GM21825 (cell line): ENCODE data around the gene SHTN1.

Experiments
- ATAC-seq: cut with Tn5 transposase; IDR thresholded peaks from one replicate; pipeline ENCODE4 v1.9.1; 2021; ENCODE audit warnings: mild to moderate bottlenecking, moderate library complexity; ENCODE audit not compliant: unreplicated experiment

Gene SHTN1, protein sequence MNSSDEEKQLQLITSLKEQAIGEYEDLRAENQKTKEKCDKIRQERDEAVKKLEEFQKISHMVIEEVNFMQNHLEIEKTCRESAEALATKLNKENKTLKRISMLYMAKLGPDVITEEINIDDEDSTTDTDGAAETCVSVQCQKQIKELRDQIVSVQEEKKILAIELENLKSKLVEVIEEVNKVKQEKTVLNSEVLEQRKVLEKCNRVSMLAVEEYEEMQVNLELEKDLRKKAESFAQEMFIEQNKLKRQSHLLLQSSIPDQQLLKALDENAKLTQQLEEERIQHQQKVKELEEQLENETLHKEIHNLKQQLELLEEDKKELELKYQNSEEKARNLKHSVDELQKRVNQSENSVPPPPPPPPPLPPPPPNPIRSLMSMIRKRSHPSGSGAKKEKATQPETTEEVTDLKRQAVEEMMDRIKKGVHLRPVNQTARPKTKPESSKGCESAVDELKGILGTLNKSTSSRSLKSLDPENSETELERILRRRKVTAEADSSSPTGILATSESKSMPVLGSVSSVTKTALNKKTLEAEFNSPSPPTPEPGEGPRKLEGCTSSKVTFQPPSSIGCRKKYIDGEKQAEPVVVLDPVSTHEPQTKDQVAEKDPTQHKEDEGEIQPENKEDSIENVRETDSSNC

DNA sequence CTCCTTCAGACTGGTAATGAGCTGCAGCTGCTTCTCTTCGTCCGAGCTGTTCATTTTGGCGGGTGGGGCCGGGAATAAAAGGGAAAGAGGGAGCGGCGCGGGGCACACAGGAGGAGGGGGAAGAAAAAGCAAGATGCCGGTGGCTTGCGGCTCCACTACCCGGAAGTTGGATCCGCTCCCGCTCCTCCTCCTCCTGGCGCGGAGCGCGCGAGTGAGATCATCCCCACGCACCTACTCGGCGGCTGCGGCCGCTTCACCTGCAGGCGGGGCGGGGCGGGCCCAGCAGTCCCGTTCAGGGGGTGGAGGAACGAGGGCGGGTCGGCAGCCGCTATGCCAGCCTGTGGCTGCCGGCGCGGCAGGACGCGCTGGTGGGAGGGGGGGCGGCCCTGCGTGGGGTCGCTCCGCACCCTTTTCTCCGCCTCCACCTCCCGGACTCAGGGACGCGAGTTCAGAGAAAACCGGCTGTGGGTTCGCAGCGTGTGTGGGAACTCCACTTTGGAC, at the start of gene SHTN1:
SHTN1 (minus strand) TSS at position 162 of the 501 bp plus-strand sequence; CDS start at position 54, 108 bp downstream.
- ATAC-seq, result no peak

DNA sequence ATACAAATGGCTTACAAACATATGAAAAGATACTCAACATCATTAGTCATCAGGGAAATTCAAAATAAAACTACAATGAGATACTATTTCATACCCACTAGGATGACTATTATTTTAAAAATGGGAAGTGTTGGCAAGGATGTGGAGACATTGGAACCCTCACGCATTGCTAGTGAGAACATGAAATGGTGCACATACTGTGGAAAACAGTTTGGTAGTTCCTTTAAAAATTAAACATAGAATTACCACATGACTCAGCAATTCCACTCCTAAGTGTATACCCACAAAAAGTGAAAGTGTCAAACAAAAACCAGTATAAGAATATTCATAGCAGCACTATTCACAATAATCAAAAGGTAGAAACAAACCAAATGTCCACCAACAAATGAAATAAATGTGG, 48.5 kb upstream of the SHTN1 start:
- ATAC-seq, result no peak

DNA sequence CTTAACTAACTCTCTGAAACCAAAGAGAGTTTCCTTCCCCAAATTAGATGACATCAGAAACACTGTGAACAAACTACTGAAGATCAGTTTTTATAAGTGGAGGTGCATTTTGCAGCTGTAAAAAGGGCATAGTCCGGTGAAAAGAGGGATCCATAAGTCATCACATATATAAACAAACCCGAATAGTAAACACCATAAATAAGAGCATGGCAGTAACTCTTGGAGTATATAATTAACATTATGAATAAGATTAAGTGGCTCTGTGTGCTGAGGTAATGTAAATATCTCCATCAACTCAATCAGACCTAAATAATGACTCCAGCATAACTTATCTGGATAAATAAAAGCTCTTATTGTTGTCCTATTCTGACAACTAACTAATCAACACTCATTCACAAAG, 43.0 kb upstream of the SHTN1 start:
- no peak for ATAC-seq

DNA sequence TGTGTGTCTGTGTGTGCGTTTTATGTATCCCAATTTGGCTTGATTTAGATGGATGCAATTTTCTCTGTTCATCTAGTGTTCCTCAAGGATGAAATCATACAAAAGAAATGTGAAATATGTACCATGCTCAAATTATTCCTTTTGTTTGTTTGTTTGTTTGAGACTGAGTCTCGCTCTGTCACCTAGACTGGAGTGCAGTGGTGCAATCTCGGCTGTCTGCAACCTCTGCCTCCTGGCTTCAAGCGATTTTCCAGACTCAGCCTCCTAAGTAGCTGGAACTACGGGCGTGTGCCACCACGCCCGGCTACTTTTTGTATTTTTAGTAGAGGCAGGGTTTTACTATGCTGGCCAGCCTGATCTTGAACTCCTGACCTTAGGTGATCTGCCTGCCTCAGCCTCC, 11.3 kb upstream of the SHTN1 start:
- ATAC-seq, result no peak

DNA sequence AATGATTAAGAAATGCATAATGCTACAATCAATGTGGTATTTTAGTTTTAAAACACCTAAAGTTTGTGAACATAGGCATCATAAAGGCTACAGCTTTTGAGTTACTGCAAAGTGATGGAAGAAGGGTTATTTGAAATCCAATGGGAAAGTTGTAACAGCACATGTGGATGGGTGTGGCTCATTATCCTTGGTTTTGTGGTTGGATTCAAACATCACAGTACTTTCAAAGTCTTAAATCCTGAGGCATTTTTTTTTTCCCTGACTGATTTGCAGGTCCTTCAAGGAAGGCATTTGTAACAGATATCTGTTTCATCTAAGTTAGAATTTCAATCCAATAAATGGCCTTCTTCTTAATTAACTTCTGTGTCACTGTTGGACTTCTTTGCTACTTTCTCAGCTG, 9.8 kb upstream of the SHTN1 start:
- no peak for ATAC-seq

DNA sequence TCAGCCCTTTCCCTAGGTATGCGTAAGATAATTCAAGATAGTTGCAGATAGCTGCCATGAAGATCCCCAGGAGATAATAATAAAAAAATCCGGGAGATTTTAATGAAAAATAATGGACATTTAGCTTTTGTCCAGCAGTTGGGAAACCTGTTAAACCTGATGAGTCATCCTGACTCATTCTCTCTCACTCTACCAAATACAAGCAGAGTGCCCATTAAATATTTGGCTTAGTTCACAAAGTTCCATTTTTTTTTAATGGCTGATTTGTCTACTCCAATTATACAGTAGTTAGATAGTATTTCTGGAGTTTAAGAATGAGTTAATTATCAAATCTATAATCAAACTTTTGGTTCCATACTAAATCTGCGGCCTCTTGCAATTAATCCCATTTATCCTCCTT, 2.1 kb upstream of the SHTN1 start:
- ATAC-seq, result no peak

DNA sequence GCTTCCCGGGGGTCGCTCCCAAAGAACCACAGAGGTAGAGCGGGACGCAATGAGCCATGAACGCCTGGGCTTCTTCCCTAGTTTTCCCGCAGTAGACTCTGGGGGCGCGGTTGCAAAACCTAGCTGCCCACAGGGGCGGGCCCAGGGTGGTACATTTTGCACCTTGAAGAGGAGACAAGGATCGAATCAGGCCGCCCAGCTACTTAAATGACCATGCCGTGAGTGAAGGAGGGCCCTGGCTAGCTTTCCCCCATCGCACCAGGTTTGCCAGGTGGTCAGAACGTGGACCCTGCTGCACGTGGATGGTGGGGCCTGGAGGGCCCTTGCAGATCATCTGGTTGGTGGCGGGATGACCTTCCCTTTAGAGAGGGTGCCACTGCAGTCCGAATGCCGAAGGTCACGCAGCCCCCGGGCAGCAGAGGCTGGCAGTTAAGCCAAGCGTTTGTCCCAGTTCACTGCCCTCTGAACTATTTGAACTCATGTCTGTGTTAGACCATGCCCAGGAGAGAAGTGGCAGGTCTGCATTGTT, 604 bp upstream of the SHTN1 start:
- ATAC-seq, result no peak

DNA sequence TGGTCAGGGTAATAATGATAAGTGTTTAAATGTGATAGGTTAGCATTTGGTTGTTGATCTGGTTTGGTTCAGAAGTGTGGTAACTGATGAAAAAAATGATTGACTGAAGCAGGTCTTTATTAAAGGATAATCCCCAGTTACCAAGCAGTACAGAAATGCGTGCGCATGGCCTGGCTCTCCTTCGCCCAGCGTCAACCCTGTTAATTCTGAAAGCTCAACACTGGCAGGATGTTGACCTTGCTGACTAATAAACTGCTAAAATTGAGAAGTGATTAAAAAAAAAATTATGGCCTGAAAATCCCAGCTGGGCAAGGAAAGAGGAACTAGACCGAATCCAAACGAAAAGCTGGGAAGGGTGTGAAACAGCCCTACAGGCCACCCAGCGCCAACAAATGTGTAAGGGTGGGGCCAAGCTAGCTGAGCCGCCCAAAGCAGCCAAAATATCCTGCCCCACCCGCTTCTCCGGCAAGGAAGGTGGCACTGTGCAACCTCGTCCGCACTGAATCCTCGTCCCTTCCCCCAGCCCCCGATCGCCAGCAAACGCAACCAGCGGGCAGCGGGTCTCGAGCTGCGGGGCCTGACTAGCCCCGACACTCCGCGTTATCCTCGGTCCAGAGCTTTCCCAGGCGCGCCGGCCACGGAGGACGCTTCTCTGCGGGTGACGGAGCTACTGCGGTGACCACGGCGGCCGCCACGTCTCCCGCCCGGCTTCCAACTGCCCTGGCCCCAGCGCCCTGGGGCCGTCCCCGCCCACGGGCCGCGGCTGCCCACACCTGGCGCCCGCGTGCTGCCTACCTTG, 561 bp downstream of the SHTN1 start:
- no peak for ATAC-seq

DNA sequence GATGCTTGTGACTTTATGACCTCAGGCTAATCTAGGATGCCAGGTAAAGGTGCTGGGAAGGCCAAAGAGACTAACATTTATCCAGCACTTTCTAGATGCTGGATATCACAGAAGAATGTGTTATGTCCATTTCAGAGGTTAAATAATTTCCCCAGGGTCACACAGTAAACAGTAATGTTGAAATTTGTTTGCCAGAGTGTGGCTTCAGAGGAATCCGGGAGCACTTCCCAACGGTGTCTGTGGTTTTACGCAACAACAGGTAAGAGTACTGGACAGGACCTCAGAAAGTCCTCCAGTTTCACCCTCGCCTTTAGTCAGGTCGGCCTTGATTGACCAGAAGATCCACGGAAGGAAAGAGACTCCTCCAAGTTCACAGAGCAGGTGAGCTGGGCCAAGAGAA, 1.7 kb downstream of the SHTN1 start:
- ATAC-seq, result no peak

DNA sequence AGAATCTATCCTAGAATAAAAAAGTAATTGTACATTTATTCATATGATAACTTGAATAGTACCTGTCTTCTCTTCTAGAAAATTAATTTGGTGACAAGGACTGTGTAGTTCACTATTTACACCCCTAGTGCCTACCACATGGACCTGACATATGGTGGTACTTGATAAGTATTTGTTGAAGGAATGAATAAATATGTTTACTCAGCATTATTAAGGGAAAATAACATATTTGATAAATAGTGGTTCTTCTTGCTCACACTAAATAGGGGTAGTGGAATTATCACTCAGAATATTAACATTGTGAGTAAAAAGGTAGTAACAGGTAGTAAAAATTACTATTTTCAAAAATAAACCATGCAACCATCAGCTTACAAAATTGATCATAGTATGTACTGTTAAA, 2.8 kb downstream of the SHTN1 start:
- no peak for ATAC-seq

DNA sequence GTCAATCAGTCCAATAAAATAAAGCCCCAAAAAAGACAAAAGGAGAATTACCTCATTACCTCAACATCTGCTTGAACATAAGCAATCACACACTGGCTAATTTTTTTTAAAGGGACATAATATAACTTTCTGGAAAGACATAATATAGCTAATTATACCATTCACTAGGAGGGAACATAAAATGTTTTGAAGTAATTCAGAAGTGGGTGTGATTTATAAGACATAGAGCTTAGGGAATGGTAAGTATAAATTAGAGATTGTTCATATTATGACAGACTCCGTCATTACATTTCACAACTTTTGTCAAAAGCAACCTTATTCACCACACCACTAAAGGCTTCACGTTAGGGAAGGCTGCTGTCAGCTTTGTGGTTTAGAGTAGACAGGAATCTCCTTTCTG, 3.8 kb downstream of the SHTN1 start:
- no peak for ATAC-seq

DNA sequence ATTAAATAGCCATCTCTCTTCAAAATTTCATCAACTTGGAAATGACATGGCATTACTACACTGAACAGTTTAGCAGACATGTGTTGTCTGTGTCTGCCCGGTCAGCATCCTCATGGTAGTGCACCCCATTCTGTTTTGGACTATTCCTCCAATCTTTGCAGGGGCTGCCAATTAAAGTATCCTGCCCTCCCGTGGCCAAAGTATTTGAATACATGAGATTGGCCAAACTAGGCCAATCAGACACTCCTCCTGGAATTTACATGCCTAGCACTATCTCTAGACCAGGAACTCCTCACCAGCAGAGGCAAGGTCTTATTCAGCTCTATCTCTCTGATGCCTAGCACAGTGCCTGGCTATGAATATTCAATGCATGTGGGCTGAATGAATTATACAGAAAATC, 4.4 kb downstream of the SHTN1 start:
- no peak for ATAC-seq

DNA sequence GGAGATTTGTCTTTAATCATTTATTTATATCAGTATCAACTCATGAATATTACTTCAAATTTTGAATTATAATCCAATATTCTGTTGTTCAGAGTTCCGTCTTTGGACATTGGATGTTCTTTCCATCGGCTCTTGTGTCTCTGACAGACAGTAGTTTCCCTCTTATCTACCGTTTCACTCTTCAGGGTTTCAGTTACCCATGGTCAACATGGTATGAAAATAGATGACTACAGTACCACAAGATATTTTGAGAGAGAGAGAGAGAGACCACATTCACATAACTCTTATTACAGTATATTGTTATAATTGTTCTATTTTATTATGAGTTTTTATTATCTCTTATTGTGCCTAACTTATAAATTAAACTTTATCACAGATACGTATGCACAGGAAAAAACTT, 6.8 kb downstream of the SHTN1 start:
- no peak for ATAC-seq

DNA sequence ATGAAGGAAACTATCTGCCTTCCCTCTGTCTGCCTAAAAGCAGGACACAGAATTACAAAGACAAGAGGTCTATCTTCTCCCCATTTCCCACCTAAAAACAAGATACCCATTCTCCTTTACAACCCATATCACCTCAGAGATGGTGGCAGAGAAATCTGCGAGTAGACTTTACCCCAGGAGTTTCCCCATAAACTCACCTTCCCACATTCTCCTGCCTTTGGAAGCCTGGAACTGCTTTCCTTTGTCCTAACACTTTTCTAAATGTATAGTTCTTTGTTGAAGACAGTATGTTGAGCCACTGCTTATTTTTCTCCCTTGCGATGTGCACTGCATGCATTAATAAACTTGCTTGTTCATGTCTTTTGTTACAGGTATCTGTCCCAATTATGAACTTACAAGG, 8.0 kb downstream of the SHTN1 start:
- ATAC-seq, result no peak

DNA sequence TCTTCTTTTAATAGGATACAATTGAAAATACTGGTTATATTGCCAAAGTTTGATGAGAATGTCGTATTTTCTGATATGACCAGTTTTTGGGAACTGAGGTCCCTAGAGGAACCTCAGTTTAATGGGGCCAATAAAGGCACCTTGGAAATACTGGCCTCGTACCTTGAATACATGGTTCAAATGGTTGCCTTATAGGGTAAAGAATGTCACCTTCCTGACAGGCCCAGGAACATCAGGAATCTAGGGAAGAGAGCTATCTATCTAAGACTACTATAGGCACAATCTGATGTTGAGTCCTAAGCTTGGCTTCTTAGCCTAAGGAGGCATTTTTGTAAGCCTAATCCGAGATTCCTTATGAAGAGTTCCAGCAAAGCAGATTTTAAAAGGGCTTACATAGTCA, 9.3 kb downstream of the SHTN1 start:
- no peak for ATAC-seq

DNA sequence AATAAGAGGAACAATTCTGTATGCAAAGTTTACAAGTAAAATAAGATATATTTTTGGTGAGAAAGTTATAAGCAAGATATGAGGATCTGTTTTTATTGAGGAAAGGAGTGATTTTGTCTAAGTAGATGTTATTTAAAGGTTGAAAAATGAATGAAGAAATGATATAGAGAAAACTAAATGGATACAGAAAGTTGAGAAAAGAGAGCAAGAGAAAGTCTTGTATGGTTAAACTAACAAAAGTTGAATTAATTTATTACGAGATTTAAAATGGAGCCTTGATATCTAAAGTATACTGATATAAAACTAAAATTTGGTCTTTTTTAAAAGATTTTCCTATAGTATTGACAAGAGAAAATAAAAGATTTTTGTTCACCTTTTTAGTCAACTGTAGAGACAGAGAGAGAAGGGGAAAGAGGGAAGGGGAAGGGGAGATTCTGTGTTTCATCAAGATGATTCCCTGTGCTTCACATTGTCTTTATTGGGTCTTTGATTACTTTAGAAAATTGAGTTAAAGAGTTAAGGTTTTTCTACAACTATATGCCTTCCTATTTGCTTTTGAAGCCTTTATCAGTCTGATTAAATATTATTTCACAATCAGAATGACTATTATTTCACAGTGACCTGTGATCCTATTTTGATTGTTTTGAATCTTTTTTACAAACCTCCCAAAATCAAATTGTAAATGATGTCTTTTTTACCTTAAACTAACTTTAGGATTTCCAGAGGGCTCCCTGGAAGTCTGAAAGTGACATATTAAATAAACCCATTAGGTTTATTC, 10.7 kb downstream of the SHTN1 start:
- no peak for ATAC-seq

DNA sequence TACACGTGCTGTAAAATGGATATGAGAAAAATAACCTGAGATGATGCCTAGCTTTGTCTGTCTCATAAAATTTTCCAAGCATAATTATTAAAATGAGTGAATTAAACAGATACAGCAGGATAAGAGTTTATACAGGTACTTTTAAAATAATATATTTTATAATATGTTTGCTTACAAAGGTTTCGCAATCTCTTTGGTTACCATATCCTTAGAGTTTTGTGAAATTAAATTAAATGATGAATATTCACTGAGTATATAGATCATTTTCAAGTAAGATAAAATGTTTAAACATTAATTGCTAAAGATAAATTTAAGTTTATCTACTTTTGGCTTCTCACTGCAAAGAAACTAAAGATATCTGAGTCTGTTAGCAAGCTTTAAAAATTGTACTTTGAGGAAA, 11.4 kb downstream of the SHTN1 start:
- no peak for ATAC-seq

DNA sequence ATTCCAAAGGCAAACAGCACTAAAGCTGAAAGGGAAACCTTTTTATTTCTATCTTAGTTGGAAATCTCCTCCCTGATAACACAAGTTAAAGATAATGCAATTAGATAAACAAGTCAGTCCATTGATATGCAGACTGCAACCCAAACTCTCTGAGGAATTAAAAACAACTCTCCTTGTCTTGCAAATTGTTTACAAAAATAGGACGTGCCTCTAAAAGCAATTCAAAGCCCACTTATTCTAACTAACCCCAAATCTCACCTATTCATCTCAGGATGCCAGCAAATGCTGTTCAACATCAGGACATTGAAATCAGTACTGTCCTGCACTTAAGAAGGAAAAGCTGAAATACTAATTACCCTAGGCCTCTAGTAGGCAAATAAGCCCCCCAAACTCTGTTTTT, 12.8 kb downstream of the SHTN1 start:
- ATAC-seq, result no peak

DNA sequence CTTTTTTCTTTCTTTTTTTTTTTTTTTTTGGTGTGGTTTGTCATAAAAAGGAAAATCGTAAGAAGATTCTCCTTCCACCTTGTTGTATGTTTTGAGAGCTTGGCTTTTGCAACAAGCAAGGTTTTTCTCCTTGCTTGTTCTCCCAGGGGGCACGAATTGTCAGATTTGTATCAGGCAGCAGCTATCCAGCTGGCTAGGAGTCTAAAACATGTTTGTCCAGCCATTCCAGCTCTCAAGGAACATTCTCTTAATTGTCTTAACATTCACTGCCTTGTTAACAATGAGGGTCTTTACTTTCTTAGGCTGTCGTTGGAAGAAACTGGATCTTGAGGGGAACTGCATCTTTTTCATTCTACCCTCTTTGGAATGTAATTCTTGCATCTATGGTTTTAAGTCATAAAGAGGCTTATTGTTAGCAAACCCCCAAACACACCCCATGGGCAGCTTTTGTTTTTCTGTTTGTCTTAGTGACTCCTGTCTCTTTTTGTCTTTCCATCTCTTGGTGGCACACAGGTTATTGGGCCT, 14.6 kb downstream of the SHTN1 start:
- ATAC-seq, result no peak

DNA sequence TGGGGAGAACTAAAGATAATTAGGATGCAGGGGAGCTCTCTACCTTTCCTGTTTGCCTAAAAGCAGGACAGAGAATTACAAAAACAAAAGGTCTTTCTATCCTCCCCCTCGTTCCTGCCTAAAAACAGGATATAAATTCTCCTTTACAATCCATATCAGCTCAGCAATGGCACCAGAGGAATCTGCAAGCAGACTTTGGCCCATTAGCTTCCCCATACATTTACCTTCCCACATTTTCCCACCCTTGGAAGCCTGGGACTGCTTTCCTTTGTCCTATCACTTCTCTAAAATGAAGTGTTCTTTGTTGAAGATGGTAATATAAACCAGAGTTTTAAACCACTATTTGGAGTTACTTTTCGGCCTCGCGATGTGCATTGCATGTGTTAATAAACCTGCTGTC, 15.5 kb downstream of the SHTN1 start:
- no peak for ATAC-seq
